ENCODE data around the gene FAM227B. TPM values are rescaled to one million over a fixed set of nuclear protein-coding genes. Genes with fewer than 3 reads are reported as not detected.

The FAM227B gene
- total RNA-seq, 2 experiments from 2014 or later = 2.7 to 4.4 TPM

DNA sequence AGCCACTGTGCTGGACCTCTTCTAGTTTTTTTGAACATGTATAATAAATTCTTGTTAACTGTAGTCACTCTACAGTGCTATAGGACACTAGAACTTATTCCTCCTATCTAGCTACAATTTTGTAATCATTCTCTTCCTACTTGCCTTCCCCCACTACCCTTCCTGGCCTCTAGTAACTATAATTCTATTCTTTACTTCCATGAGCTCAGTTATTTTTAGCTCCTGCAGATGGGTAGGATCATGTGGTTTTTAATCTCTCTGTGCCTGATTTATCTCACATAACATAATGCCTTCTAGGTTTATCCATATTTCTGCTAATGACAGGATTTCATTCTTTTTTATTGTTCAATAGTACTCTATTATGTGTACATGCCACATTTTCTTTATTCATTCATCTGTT, 310.7 kb downstream of the FAM227B start:
- no peaks in the 10 kb centered on the region for H3K9me3 Mint-ChIP-seq (ENCODE audit: low read depth)
- POLR2A ChIA-PET = interaction anchor here (0.7 kb wide), 1 partner anchor 1020 kb away, joined by 3 read pairs; no protein-coding TSS in a partner anchor
- CTCF ChIA-PET = interaction anchor here (1.0 kb wide), 1 partner anchor 10 kb away, joined by 3 read pairs; no protein-coding TSS in a partner anchor
- no peak for DNase-seq
- intact Hi-C loops (cut with DNase I, micrococcal nuclease) = no loop called here
- peaks cover 5% of the 10 kb centered on the region for H3K4me1 Mint-ChIP-seq
- ATAC-seq = no peak
- H3K27ac Mint-ChIP-seq = no peak overlapping the region
- H3K36me3 Mint-ChIP-seq (ENCODE audit: low read depth) = peaks cover 33% of the 10 kb centered on the region
- no peaks in the 10 kb centered on the region for H3K27me3 Mint-ChIP-seq
- no peak overlapping the region for H3K4me3 Mint-ChIP-seq

- H3K9me3 Mint-ChIP-seq (ENCODE audit: low read depth) = no peaks in the 10 kb centered on the region
- ATAC-seq = no peak
- no peaks in the 10 kb centered on the region for H3K27me3 Mint-ChIP-seq
- intact Hi-C loops (cut with DNase I, micrococcal nuclease) = no loop called here
- no peak overlapping the region for H3K27ac Mint-ChIP-seq
- no peak for DNase-seq
- H3K36me3 Mint-ChIP-seq (ENCODE audit: low read depth) = peaks cover 30% of the 10 kb centered on the region
- ChIA-PET CTCF (interaction anchor here (1.0 kb wide), 2 partner anchors 9 to 13 kb away, joined by 3 read pairs; no protein-coding TSS in a partner anchor), POLR2A (no interaction called here)
- H3K4me1 Mint-ChIP-seq = peaks cover 5% of the 10 kb centered on the region
- H3K4me3 Mint-ChIP-seq = no peak overlapping the region
These were observed 311.9 kb downstream of the FAM227B start for GRCh38 chr15:49308686-49309085.

DNA sequence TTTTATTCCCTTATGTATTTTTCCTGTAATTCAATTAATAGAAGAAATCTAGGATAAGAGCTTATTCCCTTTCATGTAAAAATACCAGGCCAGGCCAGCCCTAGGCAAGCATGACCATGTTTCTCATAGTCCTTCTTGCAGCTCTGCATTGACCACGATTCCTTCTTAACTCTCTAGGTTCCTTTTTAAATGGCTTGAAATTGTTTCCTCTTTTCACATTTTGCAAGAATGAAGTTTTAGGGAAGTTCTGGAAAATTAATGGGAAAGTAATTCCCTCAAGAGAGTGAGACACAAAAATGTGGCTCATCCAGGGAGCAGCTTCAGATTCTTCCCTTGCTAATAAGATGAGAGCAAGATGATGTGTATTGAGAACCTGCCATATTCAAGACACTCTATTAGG, 314.1 kb downstream of the FAM227B start:
- H3K36me3 Mint-ChIP-seq (ENCODE audit: low read depth) = peaks cover 33% of the 10 kb centered on the region
- no peaks in the 10 kb centered on the region for H3K9me3 Mint-ChIP-seq (ENCODE audit: low read depth)
- intact Hi-C loops (cut with DNase I, micrococcal nuclease) = no loop called here
- POLR2A ChIA-PET = no interaction called here
- H3K27ac Mint-ChIP-seq = no peak overlapping the region
- H3K27me3 Mint-ChIP-seq = no peaks in the 10 kb centered on the region
- ATAC-seq (no peak), DNase-seq (no peak)
- H3K4me1 Mint-ChIP-seq = peaks cover 5% of the 10 kb centered on the region
- CTCF ChIA-PET = no interaction called here
- H3K4me3 Mint-ChIP-seq = no peak overlapping the region

DNA sequence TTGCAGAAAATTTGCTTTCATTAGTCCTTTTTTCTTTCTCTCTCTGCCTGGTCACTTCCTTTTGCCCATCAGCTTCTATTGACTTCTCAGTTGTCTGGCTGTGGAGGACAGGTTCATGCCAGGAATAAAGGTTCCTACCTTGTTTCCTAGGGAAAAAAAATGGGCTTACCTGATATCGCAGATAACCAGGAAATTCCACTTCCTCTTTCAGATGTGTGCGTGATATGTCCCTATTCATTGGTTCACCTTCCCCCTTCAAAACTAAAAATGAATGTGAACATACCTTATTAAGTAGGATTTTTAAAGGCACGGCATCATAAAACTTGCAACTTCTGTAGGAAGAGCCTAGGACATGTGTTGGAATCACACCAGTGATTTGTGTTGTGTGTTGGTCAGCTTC, 317.6 kb downstream of the FAM227B start:
- peaks cover 4% of the 10 kb centered on the region for H3K9me3 Mint-ChIP-seq (ENCODE audit: low read depth)
- ChIA-PET CTCF (no interaction called here), POLR2A (no interaction called here)
- DNase-seq = no peak
- no peak for ATAC-seq
- H3K36me3 Mint-ChIP-seq (ENCODE audit: low read depth) = peaks cover 40% of the 10 kb centered on the region
- peaks cover 8% of the 10 kb centered on the region for H3K4me1 Mint-ChIP-seq
- intact Hi-C loops (cut with DNase I, micrococcal nuclease) = no loop called here
- H3K4me3 Mint-ChIP-seq = no peak overlapping the region
- no peak overlapping the region for H3K27ac Mint-ChIP-seq
- no peaks in the 10 kb centered on the region for H3K27me3 Mint-ChIP-seq

DNA sequence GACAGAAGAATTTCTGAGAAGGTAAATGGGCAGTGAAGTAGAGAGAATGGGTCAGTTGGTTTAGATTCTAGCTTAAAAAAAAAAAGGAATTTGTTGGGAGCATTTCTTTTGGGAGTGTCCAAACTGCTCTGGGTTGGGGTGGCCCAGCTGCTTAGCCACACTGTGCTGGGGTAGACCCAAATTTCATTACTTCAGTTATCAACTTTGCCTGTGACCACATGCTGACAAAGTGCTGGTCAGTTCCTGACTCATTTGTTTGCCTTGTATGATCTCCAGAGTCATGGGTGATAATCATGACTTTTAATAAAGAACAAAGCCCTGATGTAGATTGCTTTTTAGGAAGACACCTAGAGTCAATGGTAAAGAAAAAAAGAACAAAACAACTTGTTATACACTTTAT, 319.1 kb downstream of the FAM227B start:
- H3K4me1 Mint-ChIP-seq = peaks cover 10% of the 10 kb centered on the region
- DNase-seq (no peak), ATAC-seq (no peak)
- no peaks in the 10 kb centered on the region for H3K27me3 Mint-ChIP-seq
- POLR2A ChIA-PET = interaction anchor here (0.6 kb wide), 1 partner anchor 222 kb away, joined by 4 read pairs; no protein-coding TSS in a partner anchor
- H3K4me3 Mint-ChIP-seq = no peak overlapping the region
- CTCF ChIA-PET = no interaction called here
- peaks cover 4% of the 10 kb centered on the region for H3K9me3 Mint-ChIP-seq (ENCODE audit: low read depth)
- intact Hi-C loops (cut with DNase I, micrococcal nuclease) = no loop called here
- H3K36me3 Mint-ChIP-seq (ENCODE audit: low read depth) = peaks cover 47% of the 10 kb centered on the region
- H3K27ac Mint-ChIP-seq = no peak overlapping the region

- ChIA-PET CTCF (no interaction called here), POLR2A (no interaction called here)
- ATAC-seq (no peak), DNase-seq (no peak)
- Mint-ChIP-seq H3K4me3 (no peak overlapping the region), H3K27me3 (no peaks in the 10 kb centered on the region), H3K9me3 (ENCODE audit: low read depth) (peaks cover 4% of the 10 kb centered on the region), H3K36me3 (ENCODE audit: low read depth) (peaks cover 51% of the 10 kb centered on the region), H3K27ac (no peak overlapping the region), H3K4me1 (peaks cover 10% of the 10 kb centered on the region)
- intact Hi-C loops (cut with DNase I, micrococcal nuclease) = no loop called here
These were observed 319.8 kb downstream of the FAM227B start for GRCh38 chr15:49300856-49301255.

DNA sequence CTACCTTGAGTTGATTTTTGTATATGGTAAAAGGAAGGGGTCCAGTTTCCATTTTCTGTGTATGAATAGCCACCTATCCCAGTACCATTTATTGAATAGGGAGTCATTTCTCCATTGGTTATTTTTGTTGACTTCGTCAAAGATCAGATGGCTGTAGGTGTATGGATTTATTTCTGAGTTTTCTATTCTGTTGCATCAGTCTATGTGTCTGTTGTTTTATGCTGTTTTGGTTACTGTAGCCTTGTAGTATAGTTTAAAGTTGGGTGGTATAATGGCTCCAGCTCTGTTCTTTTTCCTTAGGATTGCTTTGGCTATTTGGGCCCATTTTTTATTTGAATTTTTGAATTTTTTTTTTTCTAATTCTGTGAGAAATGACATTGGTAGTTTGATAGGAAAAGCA, 323.0 kb downstream of the FAM227B start:
- Mint-ChIP-seq H3K27ac (no peak overlapping the region), H3K9me3 (ENCODE audit: low read depth) (peaks cover 4% of the 10 kb centered on the region), H3K4me3 (no peak overlapping the region), H3K27me3 (no peaks in the 10 kb centered on the region), H3K4me1 (peaks cover 10% of the 10 kb centered on the region), H3K36me3 (ENCODE audit: low read depth) (peaks cover 64% of the 10 kb centered on the region)
- DNase-seq = no peak
- CTCF ChIA-PET = no interaction called here
- intact Hi-C loops (cut with DNase I, micrococcal nuclease) = loop anchor here in 1 of 2 experiments (10.0 kb wide), 1 partner anchor 67 kb away; no protein-coding TSS in a partner anchor
- no peak for ATAC-seq
- POLR2A ChIA-PET = no interaction called here

DNA sequence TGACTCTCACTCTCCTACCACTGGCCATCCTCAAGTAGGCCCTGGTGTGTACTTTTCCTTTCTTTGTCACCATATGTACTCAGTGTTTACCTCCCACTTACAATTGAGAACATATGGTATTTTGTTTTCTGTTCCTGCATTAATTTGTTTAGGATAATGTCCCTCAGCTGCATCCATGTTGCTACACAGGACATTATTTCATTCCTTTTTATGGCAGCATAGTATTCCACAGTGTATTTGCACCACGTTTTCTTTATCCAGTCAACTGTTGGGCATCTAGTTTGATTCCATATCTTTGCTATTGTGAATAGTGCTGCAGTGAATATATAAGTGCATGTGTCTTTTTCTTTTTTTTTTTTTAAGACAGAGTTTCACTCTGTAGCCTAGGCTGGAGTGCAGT, 324.4 kb downstream of the FAM227B start:
- Mint-ChIP-seq H3K4me3 (no peak overlapping the region), H3K27ac (no peak overlapping the region), H3K9me3 (ENCODE audit: low read depth) (peaks cover 4% of the 10 kb centered on the region), H3K4me1 (peaks cover 10% of the 10 kb centered on the region), H3K27me3 (no peaks in the 10 kb centered on the region), H3K36me3 (ENCODE audit: low read depth) (peaks cover 72% of the 10 kb centered on the region)
- intact Hi-C loops (cut with DNase I, micrococcal nuclease) = loop anchor here in 1 of 2 experiments (10.0 kb wide), 1 partner anchor 69 kb away; no protein-coding TSS in a partner anchor
- DNase-seq (no peak), ATAC-seq (no peak)
- CTCF ChIA-PET = no interaction called here
- POLR2A ChIA-PET = no interaction called here

GRCh38 chr15:49293941-49294340, 326.7 kb downstream of the FAM227B start:
- intact Hi-C loops (cut with DNase I, micrococcal nuclease) = loop anchor here in 1 of 2 experiments (10.0 kb wide), 1 partner anchor 71 kb away; no protein-coding TSS in a partner anchor
- H3K36me3 Mint-ChIP-seq (ENCODE audit: low read depth) = peaks cover 60% of the 10 kb centered on the region
- H3K27me3 Mint-ChIP-seq = no peaks in the 10 kb centered on the region
- no peak overlapping the region for H3K4me3 Mint-ChIP-seq
- peaks cover 6% of the 10 kb centered on the region for H3K4me1 Mint-ChIP-seq
- ChIA-PET POLR2A (no interaction called here), CTCF (no interaction called here)
- DNase-seq (no peak), ATAC-seq (no peak)
- no peak overlapping the region for H3K27ac Mint-ChIP-seq
- H3K9me3 Mint-ChIP-seq (ENCODE audit: low read depth) = no peaks in the 10 kb centered on the region

- Mint-ChIP-seq H3K27ac (no peak overlapping the region), H3K36me3 (ENCODE audit: low read depth) (peaks cover 52% of the 10 kb centered on the region), H3K27me3 (no peaks in the 10 kb centered on the region), H3K9me3 (ENCODE audit: low read depth) (no peaks in the 10 kb centered on the region), H3K4me1 (peaks cover 20% of the 10 kb centered on the region), H3K4me3 (no peak overlapping the region)
- ATAC-seq = no peak
- DNase-seq = no peak
- CTCF ChIA-PET = no interaction called here
- intact Hi-C loops (cut with DNase I, micrococcal nuclease) = loop anchor here in 1 of 2 experiments (10.0 kb wide), 1 partner anchor 75 kb away; no protein-coding TSS in a partner anchor
- POLR2A ChIA-PET = no interaction called here
These were observed 330.4 kb downstream of the FAM227B start for GRCh38 chr15:49290191-49290590.

- ATAC-seq (no peak), DNase-seq (no peak)
- peaks cover 57% of the 10 kb centered on the region for H3K36me3 Mint-ChIP-seq (ENCODE audit: low read depth)
- H3K27me3 Mint-ChIP-seq = no peaks in the 10 kb centered on the region
- H3K27ac Mint-ChIP-seq = no peak overlapping the region
- intact Hi-C loops (cut with DNase I, micrococcal nuclease) = no loop called here
- H3K9me3 Mint-ChIP-seq (ENCODE audit: low read depth) = no peaks in the 10 kb centered on the region
- H3K4me1 Mint-ChIP-seq = peaks cover 20% of the 10 kb centered on the region
- no peak overlapping the region for H3K4me3 Mint-ChIP-seq
- ChIA-PET POLR2A (no interaction called here), CTCF (no interaction called here)
These were observed 332.2 kb downstream of the FAM227B start for GRCh38 chr15:49288391-49288790.

GRCh38 chr15:49287481-49287880, 333.1 kb downstream of the FAM227B start:
- no peaks in the 10 kb centered on the region for H3K9me3 Mint-ChIP-seq (ENCODE audit: low read depth)
- no peak overlapping the region for H3K4me3 Mint-ChIP-seq
- no peaks in the 10 kb centered on the region for H3K27me3 Mint-ChIP-seq
- ATAC-seq (no peak), DNase-seq (no peak)
- H3K4me1 Mint-ChIP-seq = peaks cover 20% of the 10 kb centered on the region
- ChIA-PET POLR2A (no interaction called here), CTCF (no interaction called here)
- H3K27ac Mint-ChIP-seq = no peak overlapping the region
- peaks cover 55% of the 10 kb centered on the region for H3K36me3 Mint-ChIP-seq (ENCODE audit: low read depth)
- intact Hi-C loops (cut with DNase I, micrococcal nuclease) = no loop called here
